Mammary epithelial cell (primary cell): Measurements from ENCODE around the gene HTRA2.

ENCODE experiments used
- EZH2 ChIP-seq: IDR thresholded peaks from 2 replicates; pipeline ENCODE4 v1.6.1; 2012; ENCODE audit warnings: low read length, inconsistent platforms, borderline replicate concordance
- TF ChIP-seq, protein P1 (sequence below), 2 donors: IDR thresholded peaks in 1 of 2; conservative IDR thresholded peaks in 1 of 2; 2 replicates each; pipeline ENCODE4 v1.5.1; 2011 to 2012; ENCODE audit warnings: inconsistent platforms in 2 of 2, low read length in 2 of 2, mild to moderate bottlenecking in 2 of 2, control low read depth in 1 of 2, low read depth in 1 of 2; ENCODE audit not compliant: insufficient read depth in 1 of 2; ENCODE audit errors: extremely low read depth in 1 of 2

DNA sequence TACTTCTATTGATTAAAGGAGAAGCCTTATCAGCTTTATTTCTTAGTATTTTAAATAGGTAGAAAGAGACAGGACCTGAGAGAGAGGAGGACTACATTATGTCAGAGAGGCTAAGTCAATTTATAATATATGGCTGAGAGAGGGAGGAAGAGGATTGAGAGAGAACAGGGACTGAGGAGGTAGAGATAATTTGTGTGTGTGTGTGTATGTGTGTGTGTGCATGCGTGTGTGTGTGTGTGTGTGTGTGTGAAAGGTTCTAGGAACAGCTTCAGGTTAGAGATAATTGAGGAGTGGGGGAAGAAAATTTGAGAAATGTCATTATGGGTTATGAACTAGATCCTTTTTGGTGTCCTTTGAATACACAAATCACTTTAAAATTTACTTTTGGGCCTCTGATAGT lies 40.0 kb downstream of the HTRA2 start:
- no peak for TF ChIP-seq EZH2
- TF ChIP-seq, protein P1, sequence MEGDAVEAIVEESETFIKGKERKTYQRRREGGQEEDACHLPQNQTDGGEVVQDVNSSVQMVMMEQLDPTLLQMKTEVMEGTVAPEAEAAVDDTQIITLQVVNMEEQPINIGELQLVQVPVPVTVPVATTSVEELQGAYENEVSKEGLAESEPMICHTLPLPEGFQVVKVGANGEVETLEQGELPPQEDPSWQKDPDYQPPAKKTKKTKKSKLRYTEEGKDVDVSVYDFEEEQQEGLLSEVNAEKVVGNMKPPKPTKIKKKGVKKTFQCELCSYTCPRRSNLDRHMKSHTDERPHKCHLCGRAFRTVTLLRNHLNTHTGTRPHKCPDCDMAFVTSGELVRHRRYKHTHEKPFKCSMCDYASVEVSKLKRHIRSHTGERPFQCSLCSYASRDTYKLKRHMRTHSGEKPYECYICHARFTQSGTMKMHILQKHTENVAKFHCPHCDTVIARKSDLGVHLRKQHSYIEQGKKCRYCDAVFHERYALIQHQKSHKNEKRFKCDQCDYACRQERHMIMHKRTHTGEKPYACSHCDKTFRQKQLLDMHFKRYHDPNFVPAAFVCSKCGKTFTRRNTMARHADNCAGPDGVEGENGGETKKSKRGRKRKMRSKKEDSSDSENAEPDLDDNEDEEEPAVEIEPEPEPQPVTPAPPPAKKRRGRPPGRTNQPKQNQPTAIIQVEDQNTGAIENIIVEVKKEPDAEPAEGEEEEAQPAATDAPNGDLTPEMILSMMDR (conservative IDR thresholded peaks at IDR 0.05 in 1 of 2, IDR thresholded peaks at IDR 0.05 in 1 of 2; ENCODE audit: extremely low read depth in 1 of 2, insufficient read depth in 1 of 2, low read depth in 1 of 2, low read length in 2 of 2) = no peak
